ENCODE data around the gene LRRC51.
"Not testable (repeated sequence)": the region's sequence is repeated elsewhere in the genome, so short reads cannot be mapped to it uniquely, and the experiment has no call there.

LRRC51 gene

GRCh38 chr11:72141066-72141465, 60.4 kb downstream of the LRRC51 start:
- DNase-seq, result no peak

- DNase-seq, result not testable (repeated sequence)
Observed at GRCh38 chr11:72142086-72142485, 61.4 kb downstream of the LRRC51 start.

- DNase-seq, result not testable (repeated sequence)
Observed at GRCh38 chr11:72142543-72142942, 61.9 kb downstream of the LRRC51 start.

GRCh38 chr11:72144807-72145565, 64.3 kb downstream of the LRRC51 start:
- no peak for DNase-seq

Measured in activated T-cell treated with anti-CD3 and anti-CD28 coated beads for 4 hours (primary cell).